Measurements from ENCODE around the gene FAM234B. TPM values are rescaled to one million over a fixed set of nuclear protein-coding genes. Genes with fewer than 3 reads are reported as not detected.

FAM234B gene
- total RNA-seq, 1 donor from 2014 or later, result 9.5 TPM

DNA sequence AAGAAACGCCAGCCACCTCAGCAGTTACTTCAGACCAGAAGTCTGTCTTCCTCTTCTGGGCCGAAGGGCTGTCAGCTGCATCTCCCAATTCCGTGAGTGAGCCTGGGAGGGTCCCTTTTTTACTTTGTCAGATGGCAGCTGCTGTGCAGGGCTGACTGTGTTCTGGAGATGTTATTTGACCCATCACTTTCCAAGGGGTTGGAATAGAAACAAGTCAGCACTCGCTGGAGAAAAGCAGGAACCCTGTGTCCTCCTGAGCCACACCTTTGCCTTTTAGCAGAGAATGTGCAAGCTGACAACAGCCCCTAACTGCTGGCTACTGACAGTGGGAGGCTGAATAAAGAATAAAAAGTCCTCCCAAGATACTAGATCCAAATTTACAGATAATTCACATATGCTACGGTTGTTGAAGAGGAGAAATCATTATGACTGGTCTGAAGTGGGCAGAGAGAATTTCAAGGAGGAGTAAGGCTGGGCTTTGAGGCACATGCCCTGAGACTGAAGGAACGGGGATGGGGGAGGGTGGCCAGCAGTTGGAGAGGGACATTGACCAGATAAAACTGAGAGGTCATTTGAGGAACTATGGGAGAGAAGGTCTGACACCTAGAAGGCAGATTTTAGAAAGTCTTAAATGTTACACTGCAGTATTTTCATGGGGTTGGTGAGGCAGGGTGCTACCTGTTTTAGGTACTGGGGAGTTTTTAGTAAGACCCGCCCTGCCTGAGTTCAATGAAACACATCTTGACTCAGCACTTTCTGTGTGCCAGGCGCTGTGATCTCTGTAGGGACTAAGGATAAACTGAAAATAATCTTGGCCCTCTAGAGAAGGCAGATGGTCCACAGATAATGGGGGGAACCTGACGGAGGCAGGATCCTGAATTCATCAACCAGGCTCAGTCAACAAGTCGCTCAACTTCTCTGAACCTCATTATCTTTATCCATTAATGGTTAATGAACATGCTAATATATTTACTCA is 27.4 kb downstream of the FAM234B start:
- Mint-ChIP-seq H3K36me3 (peaks cover 29% of the 10 kb centered on the region), H3K27ac (no peak overlapping the region), H3K4me1 (peaks cover 17% of the 10 kb centered on the region)

DNA sequence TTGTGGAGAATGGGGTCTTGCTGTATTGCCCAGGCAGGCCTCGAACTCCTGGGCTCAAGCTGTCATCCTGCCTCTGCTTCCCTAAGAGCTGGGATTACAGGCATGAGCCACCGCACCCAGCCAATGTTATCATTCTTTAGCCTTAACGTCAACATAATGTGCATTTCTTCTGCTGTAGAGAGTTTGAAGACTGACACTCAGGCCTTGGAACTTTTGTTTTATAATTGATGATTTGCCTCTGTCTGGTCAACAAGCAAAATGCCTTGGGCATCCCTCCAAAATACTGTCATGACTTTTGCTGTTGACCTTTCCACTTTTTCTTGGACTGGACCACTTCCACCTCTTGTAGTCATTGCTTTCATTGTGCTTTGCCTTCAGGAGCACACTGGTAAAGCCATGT is 29.0 kb downstream of the FAM234B start:
- Mint-ChIP-seq H3K4me1 (peaks cover 17% of the 10 kb centered on the region), H3K27ac (no peak overlapping the region), H3K36me3 (peaks cover 27% of the 10 kb centered on the region)

More for the DNA sequence above, 27.4 kb downstream of the FAM234B start:
- Mint-ChIP-seq H3K27me3 (ENCODE audit: low read depth) (no peaks in the 10 kb centered on the region), H3K4me3 (no peak overlapping the region), H3K9me3 (no peaks in the 10 kb centered on the region)
- no peak for DNase-seq (ENCODE audit: low spot score in 2 of 2, unreplicated experiment in 2 of 2)
- TF ChIP-seq, protein P1, sequence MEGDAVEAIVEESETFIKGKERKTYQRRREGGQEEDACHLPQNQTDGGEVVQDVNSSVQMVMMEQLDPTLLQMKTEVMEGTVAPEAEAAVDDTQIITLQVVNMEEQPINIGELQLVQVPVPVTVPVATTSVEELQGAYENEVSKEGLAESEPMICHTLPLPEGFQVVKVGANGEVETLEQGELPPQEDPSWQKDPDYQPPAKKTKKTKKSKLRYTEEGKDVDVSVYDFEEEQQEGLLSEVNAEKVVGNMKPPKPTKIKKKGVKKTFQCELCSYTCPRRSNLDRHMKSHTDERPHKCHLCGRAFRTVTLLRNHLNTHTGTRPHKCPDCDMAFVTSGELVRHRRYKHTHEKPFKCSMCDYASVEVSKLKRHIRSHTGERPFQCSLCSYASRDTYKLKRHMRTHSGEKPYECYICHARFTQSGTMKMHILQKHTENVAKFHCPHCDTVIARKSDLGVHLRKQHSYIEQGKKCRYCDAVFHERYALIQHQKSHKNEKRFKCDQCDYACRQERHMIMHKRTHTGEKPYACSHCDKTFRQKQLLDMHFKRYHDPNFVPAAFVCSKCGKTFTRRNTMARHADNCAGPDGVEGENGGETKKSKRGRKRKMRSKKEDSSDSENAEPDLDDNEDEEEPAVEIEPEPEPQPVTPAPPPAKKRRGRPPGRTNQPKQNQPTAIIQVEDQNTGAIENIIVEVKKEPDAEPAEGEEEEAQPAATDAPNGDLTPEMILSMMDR (IDR thresholded peaks at IDR 0.05; ENCODE audit: unreplicated experiment), result no peak

DNA sequence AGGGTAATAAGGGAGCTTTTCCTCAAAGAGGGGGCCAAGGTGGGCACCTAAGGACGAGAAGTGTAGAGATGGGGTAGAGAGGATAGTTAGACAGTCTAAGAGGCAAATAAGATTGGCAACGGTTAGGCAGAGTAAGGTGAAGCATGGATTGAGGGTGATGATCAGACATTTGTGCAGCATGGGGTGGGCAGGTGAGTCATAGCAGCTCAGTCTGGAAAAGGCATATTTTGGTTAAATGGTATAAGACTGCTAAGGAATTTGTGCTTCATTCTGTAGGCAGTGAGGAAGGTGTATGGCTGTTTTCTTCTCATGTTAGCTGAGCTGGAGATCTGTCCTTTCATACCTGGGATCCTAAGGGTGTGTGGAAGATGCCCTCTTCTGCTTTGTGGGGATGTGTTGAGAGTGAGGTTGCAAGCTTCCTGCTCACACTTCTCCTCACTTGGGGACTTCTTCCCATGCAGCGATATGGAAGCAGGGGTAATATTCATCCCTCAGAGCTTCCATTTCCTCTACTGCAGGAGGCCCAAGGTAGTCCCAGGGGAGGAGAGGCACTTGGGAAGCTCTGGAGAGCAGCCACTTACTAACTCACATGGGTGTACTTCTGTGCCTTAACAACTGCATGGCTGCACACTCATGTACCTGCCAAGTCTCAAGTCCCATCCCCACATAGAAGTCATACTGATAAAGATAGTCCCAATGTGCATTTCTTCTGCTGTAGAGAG is 30.4 kb downstream of the FAM234B start:
- H3K4me1 Mint-ChIP-seq, result peaks cover 17% of the 10 kb centered on the region
- H3K4me3 Mint-ChIP-seq, result no peak overlapping the region
- TF ChIP-seq, protein P1 (IDR thresholded peaks at IDR 0.05; ENCODE audit: unreplicated experiment), result no peak
- H3K9me3 Mint-ChIP-seq, result no peaks in the 10 kb centered on the region
- H3K27ac Mint-ChIP-seq, result no peak overlapping the region
- peaks cover 25% of the 10 kb centered on the region for H3K36me3 Mint-ChIP-seq
- no peaks in the 10 kb centered on the region for H3K27me3 Mint-ChIP-seq (ENCODE audit: low read depth)
- no peak for DNase-seq (ENCODE audit: low spot score in 2 of 2, unreplicated experiment in 2 of 2)

More for the DNA sequence above, 29.0 kb downstream of the FAM234B start:
- DNase-seq (ENCODE audit: low spot score in 2 of 2, unreplicated experiment in 2 of 2), result no peak
- Mint-ChIP-seq H3K9me3 (no peaks in the 10 kb centered on the region), H3K4me3 (no peak overlapping the region), H3K27me3 (ENCODE audit: low read depth) (no peaks in the 10 kb centered on the region)
- TF ChIP-seq, protein P1 (IDR thresholded peaks at IDR 0.05; ENCODE audit: unreplicated experiment), result no peak

DNA sequence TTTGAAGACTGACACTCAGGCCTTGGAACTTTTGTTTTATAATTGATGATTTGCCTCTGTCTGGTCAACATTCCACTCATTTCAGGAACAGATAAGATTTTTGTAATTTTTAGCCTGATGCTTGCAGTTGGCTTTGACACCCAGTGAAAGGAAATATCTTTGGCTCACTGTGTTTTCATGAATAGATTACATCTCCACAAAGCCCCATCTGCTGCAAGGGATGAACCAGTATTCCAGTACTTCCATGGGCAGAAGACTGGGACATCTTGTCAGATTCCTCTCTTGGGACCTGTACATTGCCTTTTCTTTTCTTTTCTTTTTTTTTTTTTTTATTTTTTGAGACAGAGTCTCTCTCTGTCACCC is 30.9 kb downstream of the FAM234B start:
- H3K36me3 Mint-ChIP-seq, result peaks cover 30% of the 10 kb centered on the region
- no peak for DNase-seq (ENCODE audit: low spot score in 2 of 2, unreplicated experiment in 2 of 2)
- TF ChIP-seq, protein P1 (IDR thresholded peaks at IDR 0.05; ENCODE audit: unreplicated experiment), result no peak
- peaks cover 17% of the 10 kb centered on the region for H3K4me1 Mint-ChIP-seq
- no peak overlapping the region for H3K27ac Mint-ChIP-seq
- no peaks in the 10 kb centered on the region for H3K27me3 Mint-ChIP-seq (ENCODE audit: low read depth)
- H3K9me3 Mint-ChIP-seq, result no peaks in the 10 kb centered on the region
- H3K4me3 Mint-ChIP-seq, result no peak overlapping the region

DNA sequence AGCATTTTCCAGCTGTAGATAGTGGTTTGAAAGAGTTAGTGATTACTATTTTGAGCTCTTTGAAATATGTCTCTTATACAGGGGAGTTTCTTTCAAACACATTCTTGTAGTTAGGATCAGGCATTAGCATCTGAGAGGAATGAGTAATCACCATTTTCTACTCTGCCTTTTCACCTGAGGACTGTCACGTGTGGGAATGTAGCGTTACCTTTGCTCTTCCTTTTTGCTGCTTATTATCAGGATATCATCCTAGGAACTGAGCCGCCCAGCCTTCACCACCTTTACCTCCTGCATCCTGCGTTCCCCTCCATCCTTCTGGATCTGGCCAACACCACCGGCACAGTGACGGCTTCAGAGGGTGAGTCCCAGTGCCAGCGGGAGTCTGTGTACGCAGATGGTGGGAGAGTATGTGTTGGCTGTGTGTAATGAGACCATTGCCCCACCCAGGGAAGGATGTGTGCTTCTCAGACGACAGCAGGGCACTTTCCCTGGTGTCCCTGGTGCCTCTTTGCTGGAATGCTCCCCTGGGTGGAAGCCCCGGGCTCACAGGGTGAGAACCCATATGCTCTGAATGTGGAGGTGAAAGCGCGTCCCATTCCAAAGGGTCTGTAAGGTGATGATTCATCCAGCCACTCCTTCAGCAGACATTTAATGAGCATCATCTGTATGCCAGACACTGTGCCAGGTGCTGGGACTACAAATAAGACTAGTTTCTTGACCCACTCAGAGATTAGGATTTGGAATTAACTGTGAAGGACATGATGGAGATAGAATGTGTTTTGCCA is 31.8 kb downstream of the FAM234B start:
- no peak for DNase-seq (ENCODE audit: low spot score in 2 of 2, unreplicated experiment in 2 of 2)
- TF ChIP-seq, protein P1 (IDR thresholded peaks at IDR 0.05; ENCODE audit: unreplicated experiment), result no peak
- Mint-ChIP-seq H3K36me3 (peaks cover 37% of the 10 kb centered on the region), H3K27me3 (ENCODE audit: low read depth) (no peaks in the 10 kb centered on the region), H3K4me1 (peaks cover 17% of the 10 kb centered on the region), H3K4me3 (no peak overlapping the region), H3K9me3 (no peaks in the 10 kb centered on the region), H3K27ac (peak overlapping the region; percentile 9)
